Right renal pelvis (tissue), 4 donors: Measurements from ENCODE around the gene FBXL19. TPM values are rescaled to one million over a fixed set of nuclear protein-coding genes. Genes with fewer than 3 reads are reported as not detected.

Source experiments
- polyA plus RNA-seq, 4 donors: library from polyadenylated mRNA; unstranded; fragments of 120-200 nt; gene quantifications; one replicate each; pipeline ENCODE4 v1.2.1, GENCODE V29; 2013; ENCODE audit not compliant: insufficient read length in 4 of 4

The FBXL19 gene
- polyA plus RNA-seq, 4 donors = 18.4 to 33.3 (median 23.6) TPM

Other genes with a start within 250 kb of the FBXL19 start
- gene SRCAP, start 224.4 kb upstream of the FBXL19 start, polyA plus RNA-seq = 10 to 100 TPM; 32.7 to 40.5 (median 35.9) TPM
- gene PHKG2, start 175.1 kb upstream of the FBXL19 start, polyA plus RNA-seq = 10 to 100 TPM; 24.9 to 32.7 (median 29.5) TPM
- gene CFAP119, start 161.5 kb upstream of the FBXL19 start, polyA plus RNA-seq = 10 to 100 TPM in 1 of 4 donors, 1 to 10 TPM in 3; 7.5 to 12.7 (median 7.7) TPM
- 100 to 1,000 TPM; 123 to 134 (median 130) TPM for gene RNF40, start 161.2 kb upstream of the FBXL19 start, polyA plus RNA-seq
- 10 to 100 TPM; 27.2 to 28.7 (median 27.8) TPM for gene ZNF629, start 136.4 kb upstream of the FBXL19 start, polyA plus RNA-seq
- 10 to 100 TPM; 39.5 to 50.6 (median 42.1) TPM for gene BCL7C, start 29.5 kb upstream of the FBXL19 start, polyA plus RNA-seq
- gene CTF1, start 27.0 kb upstream of the FBXL19 start, polyA plus RNA-seq = 1 to 10 TPM; 6.6 to 7.5 (median 7.3) TPM
- gene ORAI3, start 25.5 kb downstream of the FBXL19 start, polyA plus RNA-seq = 10 to 100 TPM; 18.9 to 24.1 (median 20.3) TPM
- gene SETD1A, start 34.2 kb downstream of the FBXL19 start, polyA plus RNA-seq = 10 to 100 TPM; 15.9 to 19.2 (median 16.4) TPM
- 10 to 100 TPM in 1 of 4 donors, 1 to 10 TPM in 3; 9.4 to 10.1 (median 9.7) TPM for gene HSD3B7, start 61.6 kb downstream of the FBXL19 start, polyA plus RNA-seq
- gene STX1B, start 87.1 kb downstream of the FBXL19 start, polyA plus RNA-seq = 1 to 10 TPM in 3 of 4 donors, under 1 TPM in 1; 0.73 to 2.1 (median 1.2) TPM
- gene STX4, start 110.0 kb downstream of the FBXL19 start, polyA plus RNA-seq = 10 to 100 TPM; 31.8 to 41.9 (median 35.2) TPM
- gene ZNF668, start 150.7 kb downstream of the FBXL19 start, polyA plus RNA-seq = 1 to 10 TPM; 3.9 to 7.6 (median 4.5) TPM
- 10 to 100 TPM; 11.2 to 14.5 (median 13.0) TPM for gene ZNF646, start 150.8 kb downstream of the FBXL19 start, polyA plus RNA-seq
- gene PRSS53, start 165.4 kb downstream of the FBXL19 start, polyA plus RNA-seq = 1 to 10 TPM; 1.1 to 1.4 (median 1.2) TPM
- 10 to 100 TPM; 64.9 to 90.5 (median 71.9) TPM for gene VKORC1, start 171.2 kb downstream of the FBXL19 start, polyA plus RNA-seq
- 10 to 100 TPM; 32.9 to 50.8 (median 35.8) TPM for gene BCKDK, start 184.8 kb downstream of the FBXL19 start, polyA plus RNA-seq
- 10 to 100 TPM; 63.3 to 68.3 (median 67.3) TPM for gene KAT8, start 194.1 kb downstream of the FBXL19 start, polyA plus RNA-seq
- gene PRSS8, start 212.2 kb downstream of the FBXL19 start, polyA plus RNA-seq = 10 to 100 TPM; 58.9 to 87.4 (median 63.5) TPM
- 1 to 10 TPM; 1.2 to 1.8 (median 1.6) TPM for gene PRSS36, start 226.5 kb downstream of the FBXL19 start, polyA plus RNA-seq